IMR-90 (cell line): ENCODE data around the gene GEMIN2. TPM values are rescaled to one million over a fixed set of nuclear protein-coding genes. Genes with fewer than 3 reads are reported as not detected.

Source experiments
- ATAC-seq: fragments of 200-7000 bp; cut with Tn5 transposase; 2 replicates; pipeline ENCODE4 v1.9.1; 2020; ENCODE audit warnings: low read depth, mild to moderate bottlenecking, moderate library complexity
- BruUV-seq: library from RNA; stranded (reverse); fragments of 400-500 nt; replicated peaks from 2 replicates; lab custom pipeline; 2021; lab: Mats Ljungman, UMichigan
- CTCF ChIA-PET: fragments of 300-600 bp; formaldehyde crosslinking; extraction: SDS; loops from one replicate; lab custom pipeline; 2021; ENCODE audit warnings: antibody characterized with exemption; lab: Yijun Ruan, JAX
- POLR2A ChIA-PET: fragments of 300-600 bp; sonication (Branson Sonifier 250); formaldehyde crosslinking; loops from one replicate; lab custom pipeline; 2022; ENCODE audit warnings: antibody characterized with exemption; ENCODE audit not compliant: unreplicated experiment; lab: Charles Lee
- DNase-seq: peaks from one replicate; pipeline ENCODE4 v3.0.0; 2013
- H2AFZ ChIP-seq: replicated peaks from 2 replicates; pipeline ENCODE3; 2013; ENCODE audit warnings: low read length, mild to moderate bottlenecking; ENCODE audit not compliant: poor library complexity
- H2AK5ac ChIP-seq: 2 replicates; pipeline ENCODE4 v1.6.1; 2013; ENCODE audit warnings: low read depth, low read length, inconsistent platforms
- H2AK9ac ChIP-seq: replicated peaks from 2 replicates; pipeline ENCODE3; 2013; ENCODE audit warnings: mild to moderate bottlenecking, low read depth, low read length, moderate library complexity; ENCODE audit not compliant: poor library complexity
- H2BK120ac ChIP-seq: 2 replicates; pipeline ENCODE4 v1.6.1; 2013; ENCODE audit warnings: low read depth, low read length, inconsistent platforms
- H2BK15ac ChIP-seq: 3 replicates; pipeline ENCODE4 v1.6.1; 2013; ENCODE audit warnings: low read depth, low read length, inconsistent platforms
- H2BK20ac ChIP-seq: 2 replicates; pipeline ENCODE4 v1.6.1; 2013; ENCODE audit warnings: low read depth, mild to moderate bottlenecking, inconsistent platforms, low read length, moderate library complexity
- H2BK5ac ChIP-seq: 2 replicates; pipeline ENCODE4 v1.6.1; 2013; ENCODE audit warnings: mild to moderate bottlenecking, low read depth, low read length, inconsistent platforms; ENCODE audit not compliant: poor library complexity, severe bottlenecking
- H3K14ac ChIP-seq: replicated peaks from 2 replicates; pipeline ENCODE4 v1.6.1; 2013; ENCODE audit warnings: low read depth, low read length, inconsistent platforms
- H3K18ac ChIP-seq: 2 replicates; pipeline ENCODE4 v1.6.1; 2013; ENCODE audit warnings: low read depth, low read length, control low read depth
- H3K23ac ChIP-seq: 2 replicates; pipeline ENCODE4 v1.6.1; 2013; ENCODE audit warnings: low read depth, low read length, inconsistent platforms
- H3K27ac ChIP-seq: 2 replicates; pipeline ENCODE4 v1.5.1; 2013; ENCODE audit warnings: mild to moderate bottlenecking, control low read depth, low read length; ENCODE audit not compliant: insufficient read depth
- H3K27me3 ChIP-seq: 2 replicates; pipeline ENCODE4 v1.6.1; 2013; ENCODE audit warnings: low read length; ENCODE audit not compliant: control insufficient read depth, insufficient read depth
- H3K36me3 ChIP-seq: 2 replicates; pipeline ENCODE4 v1.6.1; 2013; ENCODE audit warnings: low read length, mixed read lengths; ENCODE audit not compliant: control insufficient read depth, insufficient read depth
- H3K4ac ChIP-seq: 2 replicates; pipeline ENCODE4 v1.6.1; 2013; ENCODE audit warnings: low read depth, low read length, inconsistent platforms
- H3K4me1 ChIP-seq: 2 replicates; pipeline ENCODE4 v1.6.1; 2013; ENCODE audit warnings: low read length, mixed read lengths; ENCODE audit not compliant: control insufficient read depth, insufficient read depth
- H3K4me2 ChIP-seq: 2 replicates; pipeline ENCODE4 v1.6.1; 2013; ENCODE audit warnings: low read depth, mild to moderate bottlenecking, control low read depth, low read length, moderate library complexity
- H3K4me3 ChIP-seq: 2 replicates; pipeline ENCODE4 v1.5.1; 2013; ENCODE audit warnings: low read depth, mild to moderate bottlenecking, control low read depth, low read length, moderate library complexity; ENCODE audit not compliant: insufficient read depth
- H3K56ac ChIP-seq: 2 replicates; pipeline ENCODE4 v1.6.1; 2013; ENCODE audit warnings: low read length, inconsistent platforms; ENCODE audit not compliant: insufficient read depth; ENCODE audit errors: extremely low read depth
- H3K79me1 ChIP-seq, 2 experiments: 2 replicates each; pipeline ENCODE4 v1.6.1; 2013; ENCODE audit warnings: low read length in 2 of 2, inconsistent platforms in 1 of 2, low read depth in 1 of 2
- H3K9ac ChIP-seq: 2 replicates; pipeline ENCODE4 v1.6.1; 2013; ENCODE audit warnings: low read depth, low read length, control low read depth
- H3K9me1 ChIP-seq: 2 replicates; pipeline ENCODE4 v1.6.1; 2013; ENCODE audit warnings: low read length, inconsistent platforms; ENCODE audit not compliant: insufficient read depth
- H3K9me3 ChIP-seq: 2 replicates; pipeline ENCODE4 v1.6.1; 2013; ENCODE audit warnings: low read length; ENCODE audit not compliant: control insufficient read depth, insufficient read depth
- H4K20me1 ChIP-seq: 2 replicates; pipeline ENCODE4 v1.6.1; 2013; ENCODE audit warnings: low read length, inconsistent platforms; ENCODE audit not compliant: insufficient read depth
- H4K5ac ChIP-seq: 2 replicates; pipeline ENCODE4 v1.6.1; 2013; ENCODE audit warnings: mild to moderate bottlenecking, low read depth, low read length, control low read depth
- H4K8ac ChIP-seq, 2 experiments: 2 replicates each; pipeline ENCODE4 v1.6.1; 2013; ENCODE audit warnings: low read depth in 2 of 2, low read length in 2 of 2, control low read depth in 1 of 2, inconsistent platforms in 1 of 2
- H4K91ac ChIP-seq: 2 replicates; pipeline ENCODE4 v1.6.1; 2013; ENCODE audit warnings: low read depth, low read length, inconsistent platforms; ENCODE audit not compliant: insufficient read depth
- BHLHE40 ChIP-seq: fragments of 150-350 bp; IDR thresholded peaks from 2 replicates; pipeline ENCODE4 v1.6.1; 2016; ENCODE audit warnings: mild to moderate bottlenecking, low read depth, low read length
- CEBPB ChIP-seq: IDR thresholded peaks from 2 replicates; pipeline ENCODE4 v1.6.1; 2012; ENCODE audit warnings: low read depth, low read length, improper control_type of control experiment
- CHD1 ChIP-seq: IDR thresholded peaks from 2 replicates; pipeline ENCODE4 v1.6.1; 2012; ENCODE audit warnings: low read depth, low read length, improper control_type of control experiment
- CTCF ChIP-seq: conservative IDR thresholded peaks from 2 replicates; pipeline ENCODE4 v1.5.1; 2012; ENCODE audit warnings: mild to moderate bottlenecking, low read depth, low read length, improper control_type of control experiment
- ELK1 ChIP-seq: fragments of 150-350 bp; IDR thresholded peaks from 2 replicates; pipeline ENCODE4 v1.6.1; 2016; ENCODE audit warnings: low read depth, mild to moderate bottlenecking, low read length, moderate library complexity, borderline replicate concordance
- FOS ChIP-seq: fragments of 150-350 bp; IDR thresholded peaks from 2 replicates; pipeline ENCODE4 v1.6.1; 2016; ENCODE audit warnings: low read depth, low read length
- MAFK ChIP-seq: IDR thresholded peaks from 2 replicates; pipeline ENCODE4 v1.6.1; 2012; ENCODE audit warnings: low read depth, low read length, improper control_type of control experiment
- MAZ ChIP-seq: IDR thresholded peaks from 2 replicates; pipeline ENCODE4 v1.6.1; 2012; ENCODE audit warnings: low read depth, mild to moderate bottlenecking, low read length, improper control_type of control experiment, moderate library complexity, borderline replicate concordance
- MXI1 ChIP-seq: IDR thresholded peaks from 2 replicates; pipeline ENCODE4 v1.6.1; 2012; ENCODE audit warnings: low read depth, mild to moderate bottlenecking, low read length, moderate library complexity, borderline replicate concordance
- NFE2L2 ChIP-seq: fragments of 150-350 bp; IDR thresholded peaks from 2 replicates; pipeline ENCODE4 v1.6.1; 2016; ENCODE audit warnings: low read depth, mild to moderate bottlenecking, low read length
- POLR2A ChIP-seq: IDR thresholded peaks from 2 replicates; pipeline ENCODE4 v1.6.1; 2012; ENCODE audit warnings: mild to moderate bottlenecking, low read depth, low read length
- RAD21 ChIP-seq: IDR thresholded peaks from 2 replicates; pipeline ENCODE4 v1.6.1; 2012; ENCODE audit warnings: low read length, improper control_type of control experiment
- RCOR1 ChIP-seq: IDR thresholded peaks from 2 replicates; pipeline ENCODE4 v1.6.1; 2012; ENCODE audit warnings: mild to moderate bottlenecking, low read length, improper control_type of control experiment; ENCODE audit not compliant: insufficient replicate concordance
- RFX5 ChIP-seq: IDR thresholded peaks from 2 replicates; pipeline ENCODE4 v1.8.0; 2012; ENCODE audit warnings: low read depth, mild to moderate bottlenecking, low read length, moderate library complexity
- SMC3 ChIP-seq: fragments of 150-350 bp; IDR thresholded peaks from 2 replicates; pipeline ENCODE4 v1.6.1; 2016; ENCODE audit warnings: low read depth, mild to moderate bottlenecking, antibody characterized with exemption, low read length, moderate library complexity
- USF2 ChIP-seq: fragments of 150-350 bp; IDR thresholded peaks from 2 replicates; pipeline ENCODE4 v1.6.1; 2017; ENCODE audit warnings: mild to moderate bottlenecking, antibody characterized with exemption, low read length, low read depth
- WGBS, 2 experiments: methylation state at CpG; one replicate each; pipeline versions ENCODE4 v1.1.5 to v1.1.7; 2013; ENCODE audit warnings: missing lambda C conversion rate in 2 of 2; ENCODE audit not compliant: insufficient read length in 1 of 2; ENCODE audit errors: extremely low coverage in 2 of 2; 5-methylcytosine and 5-hydroxymethylcytosine counted together
- dilution Hi-C: fragments of 300-500 bp; cut with HindIII; formaldehyde crosslinking; loops from one replicate; pipeline ENCODE4 v1.14.3; 2018; ENCODE audit warnings: low sequenced_read_pairs; ENCODE audit not compliant: unreplicated experiment
- in situ Hi-C: fragments of 300-500 bp; cut with MboI; formaldehyde crosslinking; loops from 3 replicates; pipeline ENCODE4 v1.14.3; 2019; ENCODE audit warnings: low sequenced_read_pairs, inconsistent platforms, mixed read lengths
- intact Hi-C: fragments of 100-400 bp; cut with micrococcal nuclease; formaldehyde crosslinking; loops from 2 replicates; pipeline ENCODE4 v1.10.0; 2022
- polyA plus RNA-seq, 3 experiments: library from polyadenylated mRNA; depleted of rRNA; stranded (reverse); fragments of >200 nt; gene quantifications; 2 replicates each; pipeline ENCODE4 v1.2.3, GENCODE V29; 2012; ENCODE audit warnings: low replicate concordance in 1 of 3
- total RNA-seq: library from RNA; depleted of rRNA; stranded (reverse); fragments of >200 nt; gene quantifications from 2 replicates; pipeline ENCODE4 v1.2.3, GENCODE V29; 2012

Gene GEMIN2
- total and polyA plus RNA-seq, 2 of the 4 experiments (the other 2 are of a cell fraction), result 10.6 to 11.2 TPM

GRCh38 chr14:39071096-39071495 is 43.0 kb upstream of the GEMIN2 start:
- Histone ChIP-seq H2AFZ (no peak overlapping the region), H3K14ac (no peak overlapping the region), H2BK5ac (no peak overlapping the region), H3K18ac (no peak overlapping the region), H3K4me1 (no peaks in the 10 kb centered on the region), H3K4me2 (no peak overlapping the region), H2BK20ac (no peak overlapping the region), H3K27ac (no peak overlapping the region), H3K23ac (no peak overlapping the region), H4K20me1 (peaks cover 11% of the 10 kb centered on the region; the same call in 1 of the 2 replicates), H3K4me3 (no peak overlapping the region), H3K36me3 (peaks cover 41% of the 10 kb centered on the region), H2AK5ac (no peak overlapping the region), H3K9me3 (no peaks in the 10 kb centered on the region), H3K56ac (no peak overlapping the region), H4K5ac (no peak overlapping the region), H2BK15ac (no peak overlapping the region), H3K79me1 (peaks cover 14 to 33% of the 10 kb centered on the region in 2 experiments), H2AK9ac (no peak overlapping the region), H4K91ac (no peak overlapping the region), H3K9ac (no peak overlapping the region), H3K27me3 (no peaks in the 10 kb centered on the region), H3K9me1 (no peaks in the 10 kb centered on the region), H3K4ac (no peak overlapping the region), H4K8ac (no peak overlapping the region), H2BK120ac (no peak overlapping the region)
- ChIA-PET CTCF (no interaction called here), POLR2A (no interaction called here)
- DNase-seq (no peak), ATAC-seq (no peak)
- no TSS peak for BruUV-seq
- WGBS, 2 experiments, result 100% methylated on average over 2 of the region's 2 CpGs; no CpG with 5 or more reads in 1 of the 2 experiments
- dilution Hi-C loops, result no loop called here
- TF ChIP-seq CEBPB (no peak), CHD1 (no peak), POLR2A (no peak), MAFK (no peak), RCOR1 (no peak), FOS (no peak), SMC3 (no peak), NFE2L2 (no peak), USF2 (no peak), RFX5 (no peak), CTCF (no peak), MAZ (no peak), MXI1 (no peak), RAD21 (no peak), BHLHE40 (no peak), ELK1 (no peak)
- in situ Hi-C loops, result no loop called here
- intact Hi-C loops, result no loop called here
